Pancreas (tissue), 10 donors: ENCODE results near the gene G0S2. TPM values are rescaled to one million over a fixed set of nuclear protein-coding genes. Genes with fewer than 3 reads are reported as not detected.

ENCODE experiments used
- ATAC-seq, 4 donors: fragments of 200-7000 bp; cut with Tn5 transposase; one replicate each; pipeline versions ENCODE4 v1.8.0 to v1.9.1; 2020; ENCODE audit warnings: mild to moderate bottlenecking in 4 of 4, moderate library complexity in 4 of 4
- DNase-seq, 6 donors: peaks; one replicate each; pipeline ENCODE4 v3.0.0-alpha.2; 2020
- FAIRE-seq: peaks from 2 replicates; lab custom pipeline; 2012; peaks lifted over from hg19 to GRCh38; lab: Jason Lieb, UNC
- H3K27ac ChIP-seq, 4 donors: fragments of 200-600 bp; sonication (generic); 1 replicate in 3 of 4; 2 replicates in 1 of 4; pipeline versions ENCODE4 v1.5.0 to v1.8.0; 2020
- H3K27me3 ChIP-seq, 4 donors: fragments of 200-600 bp; one replicate each; pipeline ENCODE4 v1.8.0; 2021
- H3K36me3 ChIP-seq, 3 donors: fragments of 200-600 bp; sonication (generic) in 1 of 3; one replicate each; pipeline versions ENCODE4 v1.5.0 to v1.8.0; 2020 to 2021
- H3K4me1 ChIP-seq, 3 donors: fragments of 200-600 bp; one replicate each; pipeline ENCODE4 v1.8.0; 2021
- H3K4me3 ChIP-seq, 4 donors: fragments of 200-600 bp; sonication (generic) in 2 of 4; one replicate each; pipeline versions ENCODE4 v1.5.0 to v1.8.0; 2020 to 2021
- H3K9me3 ChIP-seq, 4 donors: fragments of 200-600 bp; one replicate each; pipeline ENCODE4 v1.8.0; 2021
- CTCF ChIP-seq, 4 donors: fragments of 200-600 bp; sonication (generic) in 3 of 4; IDR thresholded peaks; one replicate each; pipeline versions ENCODE4 v1.5.0 to v1.8.0; 2021; ENCODE audit warnings: antibody characterized with exemption in 4 of 4
- WGBS, 2 donors: extraction: QIAGEN DNeasy Blood & Tissue Kit; methylation state at CpG; one replicate each; pipeline ENCODE4 v1.1.7; 2013; 5-methylcytosine and 5-hydroxymethylcytosine counted together
- intact Hi-C, 3 donors: fragments of 100-400 bp; cut with DNase I; formaldehyde crosslinking; loops; one replicate each; pipeline versions ENCODE4 v1.11.1 to v1.14.2; 2022
- polyA plus RNA-seq, 2 donors: library from polyadenylated mRNA; stranded (reverse); fragments of 200-250 nt; gene quantifications; one replicate each; pipeline ENCODE4 v1.2.3, GENCODE V29; 2013
- total RNA-seq, 6 donors: library from RNA; stranded (reverse); fragmentation: NEBNext Ultra II Directional in 4 of 6; extraction: Animal tissue kit (Norgen Biotek cat#: 25700) in 4 of 6; gene quantifications; one replicate each; pipeline versions ENCODE4 v1.2.1 to v1.2.4, GENCODE V29; 2021 to 2023
- donor health status: healthy with polysubstance abuse.
- donor health status: DM: no; HTN: no; CAD: no; lungs with moderate emphysema.
- donor health status: DM: no; HTN: no; CAD: no.
- donor health status: control.
- donor health status: control.
- donor health status: Bipolar disorder and iron deficiency.
- donor health status: DM: yes; HTN: yes; CAD: no.
- donor health status: DM: no; HTN: no; CAD: no.
- donor health status: DM: no; HTN: no; CAD: no.
- donor health status: DM: yes; HTN: yes; CAD: no.

Gene G0S2
- total and polyA plus RNA-seq, 8 donors, result 2.9 to 69.8 (median 15.7) TPM

DNA sequence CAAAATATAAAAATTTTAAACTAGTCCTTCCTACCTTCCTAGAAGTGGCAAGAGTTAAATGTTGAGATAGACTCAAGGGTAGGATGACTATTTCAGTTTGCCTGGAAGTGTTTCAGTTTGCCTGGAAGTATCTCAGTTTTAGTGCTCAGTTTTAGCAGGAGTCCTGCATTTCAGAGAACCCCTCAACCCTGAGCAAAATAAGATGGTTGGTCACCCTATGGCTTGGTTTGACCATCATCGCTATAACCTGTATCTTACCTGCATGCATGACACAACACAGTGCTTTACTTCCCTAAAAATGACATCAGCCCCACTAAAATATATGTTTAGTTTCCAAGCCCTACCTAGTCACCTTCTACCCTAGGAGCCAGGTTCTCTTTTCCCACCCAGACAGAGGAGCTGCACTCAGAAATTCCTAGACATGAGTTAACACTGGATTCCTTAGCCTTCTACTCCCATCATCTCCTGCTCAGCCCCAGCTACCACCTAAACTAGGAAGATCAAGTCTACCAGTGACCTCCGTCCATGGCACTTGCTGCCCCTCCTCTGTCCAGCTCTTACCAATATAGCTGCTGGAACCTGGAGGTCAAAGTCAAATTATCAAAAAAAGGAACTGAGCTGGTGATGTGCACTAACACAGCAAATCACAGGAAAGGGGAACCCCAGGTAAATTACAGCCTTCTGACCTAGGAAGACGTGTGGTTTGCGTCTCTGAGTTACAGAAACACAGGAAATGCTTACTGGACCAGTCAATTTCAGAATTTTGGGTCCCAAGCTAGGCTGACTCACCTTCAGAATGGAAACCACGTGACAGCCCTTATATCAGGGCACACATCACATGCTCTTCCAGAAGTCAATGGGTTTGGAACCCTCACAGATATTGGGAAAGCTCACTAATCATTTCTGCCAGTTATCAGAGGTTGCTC lies 2.2 kb upstream of the G0S2 start:
- Histone ChIP-seq H3K36me3 (no peaks in the 10 kb centered on the region), H3K27ac (peak overlapping the region in 2 of 4 donors; percentile 54 to 56), H3K27me3 (no peaks in the 10 kb centered on the region), H3K9me3 (no peaks in the 10 kb centered on the region), H3K4me1 (peaks cover 8 to 21% (median 15%) of the 10 kb centered on the region in 3 donors), H3K4me3 (no peak overlapping the region)
- ATAC-seq (peak; percentile 3 to 24 (median 12)), FAIRE-seq (no peak), DNase-seq (peak in 1 of 6 donors; percentile 43)
- no peak for TF ChIP-seq CTCF (IDR thresholded peaks at IDR 0.05)
- intact Hi-C loops, result no loop called here
- WGBS, 2 donors, result 39 to 44% methylated on average over 5 of the region's 5 CpGs

DNA sequence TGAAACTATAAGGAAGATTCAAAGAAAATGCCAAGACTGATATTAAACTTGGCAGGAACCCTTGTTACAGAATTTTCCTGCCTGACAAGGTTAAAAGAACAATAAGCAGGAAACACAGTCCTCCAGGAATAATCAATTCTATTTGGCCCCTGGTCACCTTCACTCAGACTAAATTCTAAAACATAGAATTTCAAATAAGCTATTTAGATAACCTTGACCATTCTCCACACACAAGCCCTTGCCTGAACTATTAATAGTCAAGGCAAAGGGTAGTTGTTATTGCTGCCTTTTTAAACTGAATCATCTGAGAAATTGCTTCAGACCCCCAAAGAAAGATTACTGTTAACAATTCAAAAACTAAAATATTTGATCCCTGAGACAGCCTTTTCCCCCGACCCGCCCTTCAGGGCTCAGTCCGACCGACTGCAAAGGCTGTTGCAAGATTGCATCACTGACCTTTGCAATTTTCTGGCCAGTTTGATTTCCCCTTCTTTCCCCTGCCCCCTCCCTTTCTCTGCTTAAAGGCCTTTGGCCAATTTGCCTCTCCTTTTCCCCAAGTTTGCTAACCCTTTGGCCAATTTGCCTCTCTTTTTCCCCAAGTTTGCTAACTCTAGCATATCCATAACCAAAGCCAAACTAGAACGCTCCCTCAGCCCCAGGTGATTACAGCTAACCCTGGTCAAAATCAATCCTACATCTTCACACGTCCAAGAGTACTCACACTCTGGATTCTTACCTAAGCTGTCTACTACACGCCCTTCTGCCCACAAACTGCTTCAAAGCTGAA lies 1.4 kb upstream of the G0S2 start:
- ATAC-seq, result peak; percentile 14 to 32 (median 22)
- FAIRE-seq, result no peak
- DNase-seq, result peak in 1 of 6 donors; percentile 39
- no peak for TF ChIP-seq CTCF (IDR thresholded peaks at IDR 0.05)
- no peaks in the 10 kb centered on the region for H3K9me3 ChIP-seq
- H3K36me3 ChIP-seq, result no peaks in the 10 kb centered on the region
- H3K27me3 ChIP-seq, result no peaks in the 10 kb centered on the region
- H3K4me3 ChIP-seq, result no peak overlapping the region
- 17 to 26% methylated on average over 7 of the region's 7 CpGs for WGBS, 2 donors
- peak overlapping the region in 3 of 4 donors; percentile 29 to 56 (median 54) for H3K27ac ChIP-seq
- intact Hi-C loops, result no loop called here
- peaks cover 8 to 21% (median 15%) of the 10 kb centered on the region in 3 donors for H3K4me1 ChIP-seq

GRCh38 chr1:209675565-209676154 lies 448 bp downstream of the G0S2 start:
- whole genome bisulfite sequencing, 2 donors, result 2 to 3% methylated on average over 34 of the region's 34 CpGs
- no peaks in the 10 kb centered on the region for H3K9me3 ChIP-seq
- DNase-seq (peak in 4 of 6 donors; percentile 46 to 75 (median 57)), ATAC-seq (peak; percentile 39 to 56 (median 46)), FAIRE-seq (no peak)
- intact Hi-C loops, result no loop called here
- H3K27me3 ChIP-seq, result no peaks in the 10 kb centered on the region
- H3K27ac ChIP-seq, result peak overlapping the region; percentile 54 to 67 (median 57)
- H3K4me3 ChIP-seq, result peak overlapping the region; percentile 30 to 50 (median 40)
- no peaks in the 10 kb centered on the region for H3K36me3 ChIP-seq
- H3K4me1 ChIP-seq, result peaks cover 8 to 21% (median 15%) of the 10 kb centered on the region in 3 donors
- no peak for TF ChIP-seq CTCF (IDR thresholded peaks at IDR 0.05)

DNA sequence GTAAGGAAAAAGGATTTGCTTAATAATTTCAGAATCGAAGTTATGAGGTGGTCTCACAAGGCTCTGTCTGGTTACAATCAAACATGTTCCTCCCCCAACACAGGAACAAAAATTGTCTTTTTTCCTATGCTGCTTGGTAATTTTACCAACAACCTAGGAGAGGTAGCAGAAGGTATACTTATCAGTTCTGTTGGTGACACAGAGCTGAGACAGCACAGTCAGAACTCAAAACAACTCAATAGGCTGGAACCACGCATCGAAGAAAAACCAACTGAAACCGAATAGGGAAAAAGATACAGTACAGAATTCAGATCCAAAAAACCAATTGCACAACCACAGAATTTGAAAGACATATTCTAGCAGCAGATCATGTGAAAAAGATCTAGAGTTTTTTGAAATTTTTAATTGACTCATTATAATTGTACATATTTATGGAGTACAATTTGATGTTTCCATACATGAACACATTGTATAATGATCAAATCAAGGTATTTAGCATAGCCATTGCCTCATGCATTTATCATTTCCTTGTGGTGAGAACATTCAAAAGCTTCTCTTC lies 3.8 kb downstream of the G0S2 start:
- H3K9me3 ChIP-seq, result no peaks in the 10 kb centered on the region
- peaks cover 3 to 7% (median 3%) of the 10 kb centered on the region in 3 donors for H3K4me1 ChIP-seq
- no peak for FAIRE-seq
- TF ChIP-seq CTCF (IDR thresholded peaks at IDR 0.05), result no peak
- H3K27me3 ChIP-seq, result no peaks in the 10 kb centered on the region
- no peak overlapping the region for H3K4me3 ChIP-seq
- ATAC-seq, result no peak
- no peak for DNase-seq
- no peaks in the 10 kb centered on the region for H3K36me3 ChIP-seq
- no peak overlapping the region for H3K27ac ChIP-seq
- WGBS, 2 donors, result 82 to 86% methylated on average over 4 of the region's 4 CpGs
- intact Hi-C loops, result no loop called here
